Smooth muscle cell of the pulmonary artery (primary cell): Measurements from ENCODE around the gene ENO3. TPM values are rescaled to one million over a fixed set of nuclear protein-coding genes. Genes with fewer than 3 reads are reported as not detected.

Experiments
- total RNA-seq: library from RNA; depleted of rRNA; stranded (reverse); fragments of >200 nt; gene quantifications from 2 replicates; pipeline ENCODE4 v1.2.3, GENCODE V29; 2014

Gene ENO3
- total RNA-seq, result 3.3 and 3.4 TPM in 2 replicates

DNA sequence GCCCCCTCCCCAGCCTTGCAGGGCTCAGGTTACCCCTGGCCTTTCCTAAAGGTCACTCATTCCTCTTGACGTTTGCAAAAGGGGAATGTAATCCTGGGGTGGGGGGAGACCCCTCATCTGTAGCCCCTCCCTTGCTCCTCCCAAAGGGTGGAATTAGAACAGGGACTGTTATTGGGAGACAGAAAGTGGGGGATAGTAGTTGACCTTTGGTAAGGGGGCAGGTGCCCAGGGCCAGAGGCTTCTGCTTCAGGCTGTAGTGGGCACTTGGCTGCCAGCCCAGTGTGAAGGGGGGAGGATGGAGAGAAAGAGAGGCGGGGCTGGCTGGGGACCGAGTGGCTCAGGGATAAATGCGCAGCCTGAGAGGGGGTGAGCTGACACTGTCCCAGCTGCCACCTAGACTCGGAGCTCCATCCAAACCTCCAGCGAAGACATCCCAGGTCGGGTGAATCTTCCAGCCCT, at the start of gene ENO3:
ENO3 (plus strand) TSS at position 374 of the 459 bp plus-strand sequence. CDS start 711 bp downstream, outside the sequence.

DNA sequence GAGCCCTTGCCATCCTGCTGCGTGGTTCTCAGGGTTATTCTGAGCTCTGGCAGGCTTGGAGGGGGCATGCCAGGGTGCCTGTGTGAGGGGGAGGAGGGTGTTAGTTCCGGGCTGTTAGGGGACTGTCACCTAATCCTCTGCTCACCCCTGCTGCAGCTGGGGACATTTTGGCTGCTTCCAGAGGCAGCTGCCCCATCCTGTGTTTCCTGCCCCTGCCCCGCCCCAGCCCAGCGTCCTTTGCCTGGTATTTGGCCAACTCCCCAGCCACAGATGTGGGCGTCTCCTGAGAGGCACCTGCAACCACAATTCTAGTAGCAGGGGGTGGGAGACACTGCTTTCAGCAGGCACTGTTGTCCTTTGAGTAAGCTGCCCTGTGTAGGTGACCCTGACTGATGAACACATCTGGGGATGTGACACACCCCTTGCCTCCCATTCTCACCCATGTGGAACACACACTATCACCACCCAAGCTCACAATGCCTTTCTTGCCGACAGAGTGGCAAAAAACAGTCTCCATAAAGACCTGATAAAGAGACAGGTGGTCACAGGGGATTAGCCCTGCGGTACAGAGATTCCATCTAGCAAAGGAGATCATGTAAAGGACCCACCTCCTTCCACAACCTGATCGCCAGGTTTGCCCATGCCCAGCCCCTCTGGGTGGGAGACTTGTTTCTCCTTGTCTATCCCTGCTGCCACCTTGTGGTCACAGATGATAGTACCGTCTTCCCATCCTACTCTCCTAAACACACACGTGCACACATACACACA, 47.7 kb upstream of the ENO3 start, which contains the start of gene CHRNE:
CHRNE (minus strand) TSS at position 48 of the 768 bp plus-strand sequence; CDS start at position 13, 35 bp downstream.

GRCh38 chr17:4931963-4932362, 19.0 kb upstream of the ENO3 start, which contains the start of gene GP1BA:
Gene GP1BA, plus strand, starts transcription at chr17:4932277. Its CDS starts 328 bp downstream, at chr17:4932605.

GRCh38 chr17:4939796-4940554, 10.9 kb upstream of the ENO3 start, which contains the start of the genes RNF167 and SLC25A11:
Gene RNF167, plus strand, starts transcription at chr17:4940268. Its CDS starts 642 bp downstream, at chr17:4940910.
Gene SLC25A11, minus strand, starts transcription at chr17:4940046. Its CDS starts 136 bp downstream, at chr17:4939910.

GRCh38 chr17:4948166-4948930, 2.6 kb upstream of the ENO3 start, which contains the start of gene PFN1:
Gene PFN1, minus strand, starts transcription at chr17:4948530. Its CDS starts 136 bp downstream, at chr17:4948394.

GRCh38 chr17:4967539-4968485, 16.9 kb downstream of the ENO3 start, which contains the start of gene SPAG7:
Gene SPAG7, minus strand, starts transcription at chr17:4967817. Its CDS starts 13 bp downstream, at chr17:4967804.

DNA sequence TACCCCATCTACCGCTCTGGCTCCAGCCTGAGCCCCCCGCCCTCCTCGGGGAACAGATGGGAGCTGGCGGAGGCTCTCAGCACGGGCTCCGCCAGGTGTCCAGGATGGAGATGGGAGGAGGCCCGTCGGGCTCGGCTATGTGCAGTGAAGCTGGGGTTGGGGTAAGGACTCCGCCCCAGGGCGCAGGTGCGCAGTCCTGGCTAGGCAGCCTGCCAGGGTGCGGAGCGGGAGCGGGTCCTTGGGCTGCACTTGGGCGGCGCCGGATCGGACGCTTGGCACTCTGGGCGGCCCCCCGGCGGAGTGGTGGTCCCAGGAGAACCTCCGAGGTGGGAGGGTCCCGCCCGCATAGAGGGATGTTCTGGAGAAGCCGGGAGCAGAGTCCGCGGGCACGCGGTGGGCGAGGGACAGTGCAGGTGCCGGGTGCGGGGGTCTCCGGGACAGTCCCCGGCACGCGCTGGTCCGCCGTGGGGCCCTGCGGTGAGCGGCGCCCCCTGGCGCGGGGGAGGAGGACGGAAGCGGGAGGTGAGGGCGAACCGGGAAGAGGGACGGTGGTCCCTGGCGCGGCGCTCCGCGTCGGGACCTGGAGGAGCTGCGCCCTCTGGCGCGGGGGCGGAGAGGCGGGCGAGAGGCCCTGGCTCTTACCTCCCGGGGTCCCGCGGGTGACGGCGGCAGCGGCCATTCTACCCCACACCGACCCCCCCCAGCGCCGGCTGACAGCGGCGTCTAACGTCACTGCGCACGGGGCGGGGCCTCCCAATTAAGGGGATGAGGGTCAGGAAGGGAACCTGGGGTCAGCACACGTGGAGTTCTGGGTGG, 36.2 kb downstream of the ENO3 start, which contains the start of gene CAMTA2:
CAMTA2 (minus strand) TSS at position 725 of the 816 bp plus-strand sequence. CDS start 1,453 bp downstream, outside the sequence.

DNA sequence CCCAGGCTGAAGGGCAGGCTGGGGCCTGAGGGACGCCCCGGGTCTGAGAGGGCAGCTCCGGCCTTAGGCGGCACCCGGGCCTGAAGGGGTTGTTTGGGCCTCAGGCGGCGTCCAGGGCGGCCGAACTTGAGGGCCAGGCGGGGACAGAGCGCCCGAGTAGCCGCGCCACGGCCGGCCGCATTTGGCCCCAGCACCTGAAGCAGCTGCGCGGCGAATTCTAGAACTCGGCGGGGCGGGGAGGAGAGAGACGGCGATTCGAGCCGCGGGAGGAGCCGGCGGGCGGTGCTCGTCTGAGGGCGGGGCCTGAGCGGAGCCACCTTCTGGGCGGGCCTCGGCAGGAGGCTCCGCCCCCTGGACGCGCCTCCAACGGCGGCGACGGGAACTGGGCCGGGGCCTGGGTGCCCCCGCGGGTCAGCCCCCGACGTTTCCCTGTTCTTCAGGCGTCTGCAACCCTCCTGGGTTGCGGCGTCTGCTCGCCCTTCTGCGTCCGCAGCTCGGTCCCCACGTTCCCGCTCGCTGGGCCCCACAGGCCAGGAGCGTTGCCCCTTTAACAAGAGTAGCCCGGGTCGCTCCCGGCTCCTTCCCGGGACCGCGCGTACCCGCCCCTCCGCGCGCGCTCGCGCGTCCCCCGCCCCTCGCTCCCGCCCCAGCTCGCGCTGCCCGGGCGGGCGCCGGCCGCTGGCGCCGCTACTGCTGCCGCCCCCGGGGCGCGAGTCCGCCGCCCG, 46.5 kb downstream of the ENO3 start, which contains the start of the genes INCA1 and KIF1C:
INCA1 (minus strand) TSS at position 221 of the 725 bp plus-strand sequence. CDS start 3,085 bp downstream, outside the sequence.
KIF1C (plus strand) TSS at position 649 of the 725 bp plus-strand sequence. CDS start 2,297 bp downstream, outside the sequence.

Other genes with a start within 250 kb of the ENO3 start
- gene PELP1, start 247.0 kb upstream of the ENO3 start, total RNA-seq, result 61.6 and 68.2 TPM in 2 replicates
- gene ARRB2, start 240.5 kb upstream of the ENO3 start, total RNA-seq, result 4.0 and 5.4 TPM in 2 replicates
- 11.4 and 11.7 TPM in 2 replicates for gene MED11, start 219.7 kb upstream of the ENO3 start, total RNA-seq
- 0.07 and 0.10 TPM in 2 replicates for gene ZMYND15, start 211.3 kb upstream of the ENO3 start, total RNA-seq
- 4.0 and 4.5 TPM in 2 replicates for gene CXCL16, start 211.2 kb upstream of the ENO3 start, total RNA-seq
- gene TM4SF5, start 179.2 kb upstream of the ENO3 start, total RNA-seq, result not detected in 2 replicates
- gene VMO1, start 164.8 kb upstream of the ENO3 start, total RNA-seq, result 0.33 TPM in 2 replicates
- not detected in 2 replicates for gene GLTPD2, start 162.2 kb upstream of the ENO3 start, total RNA-seq
- 88.0 and 106 TPM in 2 replicates for gene PSMB6, start 155.0 kb upstream of the ENO3 start, total RNA-seq
- 16.4 and 25.9 TPM in 2 replicates for gene PLD2, start 144.0 kb upstream of the ENO3 start, total RNA-seq
- 49.9 and 73.2 TPM in 2 replicates for gene MINK1, start 117.8 kb upstream of the ENO3 start, total RNA-seq
- 6.4 and 9.9 TPM in 2 replicates for gene C17orf107, start 51.6 kb upstream of the ENO3 start, total RNA-seq
- gene CHRNE, start 48.0 kb upstream of the ENO3 start, total RNA-seq, result 0.33 and 2.8 TPM in 2 replicates
- not detected in 2 replicates for gene GP1BA, start 18.8 kb upstream of the ENO3 start, total RNA-seq
- 69.7 and 71.2 TPM in 2 replicates for gene SLC25A11, start 11.1 kb upstream of the ENO3 start, total RNA-seq
- gene RNF167, start 10.9 kb upstream of the ENO3 start, total RNA-seq, result 26.6 and 27.2 TPM in 2 replicates
- gene PFN1, start 2.6 kb upstream of the ENO3 start, total RNA-seq, result 405 and 683 TPM in 2 replicates
- gene SPAG7, start 16.7 kb downstream of the ENO3 start, total RNA-seq, result 39.8 and 47.0 TPM in 2 replicates
- 17.1 and 23.0 TPM in 2 replicates for gene CAMTA2, start 36.6 kb downstream of the ENO3 start, total RNA-seq
- 0.23 and 0.46 TPM in 2 replicates for gene INCA1, start 46.4 kb downstream of the ENO3 start, total RNA-seq
- gene KIF1C, start 46.8 kb downstream of the ENO3 start, total RNA-seq, result 83.3 and 112 TPM in 2 replicates
- 0.07 and 0.13 TPM in 2 replicates for gene SLC52A1, start 84.3 kb downstream of the ENO3 start, total RNA-seq
- gene ZFP3, start 127.3 kb downstream of the ENO3 start, total RNA-seq, result 0.92 and 1.6 TPM in 2 replicates
- 4.1 and 5.1 TPM in 2 replicates for gene ZNF232, start 160.8 kb downstream of the ENO3 start, total RNA-seq
- gene USP6, start 164.9 kb downstream of the ENO3 start, total RNA-seq, result under 0.01 TPM in 1 of 2 replicates, not detected in the other
- gene ZNF594, start 240.7 kb downstream of the ENO3 start, total RNA-seq, result 4.6 and 5.7 TPM in 2 replicates